Lung (tissue), 12 donors: ENCODE measurements around the gene SLCO2B1. TPM values are rescaled to one million over a fixed set of nuclear protein-coding genes. Genes with fewer than 3 reads are reported as not detected.
A peak's percentile ranks its signal among the peaks of the same experiment; 100 is the strongest.

Experiments used
- ATAC-seq: fragments of 200-7000 bp; cut with Tn5 transposase; one replicate; pipeline ENCODE4 v1.9.1; 2020; ENCODE audit warnings: moderate number of reproducible peaks; ENCODE audit not compliant: insufficient read depth, low FRiP score
- DNase-seq, 3 donors: peaks; one replicate each; pipeline ENCODE4 v3.0.0-alpha.2; 2013 to 2017
- H3K27ac ChIP-seq, 2 donors: one replicate each; pipeline ENCODE4 v1.5.1; 2013; ENCODE audit warnings: mild to moderate bottlenecking in 2 of 2, moderate library complexity in 2 of 2, control low read depth in 1 of 2, inconsistent platforms in 1 of 2, low read depth in 1 of 2, low read length in 1 of 2
- H3K27me3 ChIP-seq, 3 donors: one replicate each; pipeline ENCODE4 v1.5.1; 2013; ENCODE audit warnings: low read length in 2 of 3; ENCODE audit not compliant: control insufficient read depth in 3 of 3, insufficient read depth in 3 of 3
- H3K36me3 ChIP-seq, 4 donors: one replicate each; pipeline ENCODE4 v1.5.1; 2013; ENCODE audit warnings: low read length in 4 of 4, mild to moderate bottlenecking in 1 of 4, moderate library complexity in 1 of 4; ENCODE audit not compliant: control insufficient read depth in 4 of 4, insufficient read depth in 4 of 4
- H3K4me1 ChIP-seq, 5 donors: one replicate each; pipeline ENCODE4 v1.5.1; 2013; ENCODE audit warnings: low read length in 5 of 5, mild to moderate bottlenecking in 2 of 5, moderate library complexity in 1 of 5; ENCODE audit not compliant: control insufficient read depth in 5 of 5, insufficient read depth in 5 of 5
- H3K4me3 ChIP-seq: one replicate; pipeline ENCODE4 v1.5.1; 2013; ENCODE audit warnings: mild to moderate bottlenecking, control low read depth, moderate library complexity
- H3K9ac ChIP-seq, 2 donors: one replicate each; pipeline ENCODE4 v1.5.1; 2013; ENCODE audit warnings: low read length in 2 of 2, control low read depth in 1 of 2; ENCODE audit not compliant: insufficient read depth in 1 of 2
- H3K9me3 ChIP-seq, 4 donors: one replicate each; pipeline ENCODE4 v1.5.1; 2013; ENCODE audit warnings: low read length in 3 of 4, mild to moderate bottlenecking in 1 of 4, moderate library complexity in 1 of 4; ENCODE audit not compliant: control insufficient read depth in 4 of 4, insufficient read depth in 3 of 4
- CTCF ChIP-seq: IDR thresholded peaks from 2 replicates; pipeline ENCODE4 v1.5.1; 2012; ENCODE audit warnings: mild to moderate bottlenecking; ENCODE audit errors: control extremely low read depth, extremely low read depth
- WGBS, 2 donors: extraction: QIAGEN DNeasy Blood & Tissue Kit; methylation state at CpG; one replicate each; pipeline ENCODE4 v1.1.7; 2013; 5-methylcytosine and 5-hydroxymethylcytosine counted together
- polyA plus RNA-seq, 2 donors: library from polyadenylated mRNA; stranded (reverse); fragments of 200-250 nt; gene quantifications; one replicate each; pipeline ENCODE4 v1.2.1, GENCODE V29; 2013
- total RNA-seq, 2 donors: library from RNA; depleted of rRNA in 1 of 2; stranded (reverse); fragments of >200 nt in 1 of 2; gene quantifications; one replicate each; pipeline ENCODE4 v1.2.1, GENCODE V29; 2014 to 2021
- donor health status: control.
- donor health status: control.
- donor health status: Bipolar disorder and iron deficiency.
- donor health status: healthy.
- donor health status: DM: yes; HTN: yes; CAD: no.

SLCO2B1 gene
- total and polyA plus RNA-seq, 4 donors, result 22.2 to 244 (median 55.2) TPM

GRCh38 chr11:75152651-75153427, 1.9 kb downstream of the SLCO2B1 start:
- peak overlapping the region; percentile 59 for H3K4me3 ChIP-seq
- no peak overlapping the region for H3K9ac ChIP-seq
- no peaks in the 10 kb centered on the region for H3K36me3 ChIP-seq
- no peaks in the 10 kb centered on the region for H3K27me3 ChIP-seq
- 64 to 83% methylated on average over 5 of the region's 5 CpGs for WGBS, 2 donors
- no peak for ATAC-seq
- peak overlapping the region; percentile 34 to 55 for H3K27ac ChIP-seq
- no peak for TF ChIP-seq CTCF
- DNase-seq, result peak in 1 of 3 donors; percentile 11
- H3K9me3 ChIP-seq, result no peaks in the 10 kb centered on the region
- H3K4me1 ChIP-seq, result peaks cover 0 to 12% (median 3%) of the 10 kb centered on the region in 5 donors

GRCh38 chr11:75154646-75155569, 4.0 kb downstream of the SLCO2B1 start:
- Histone ChIP-seq H3K9me3 (no peaks in the 10 kb centered on the region), H3K4me1 (peaks cover 0 to 22% (median 3%) of the 10 kb centered on the region in 5 donors), H3K9ac (no peak overlapping the region), H3K36me3 (peaks cover 0 to 4% (median 0%) of the 10 kb centered on the region in 4 donors), H3K27ac (peak overlapping the region; percentile 43 to 56), H3K4me3 (peak overlapping the region; percentile 16), H3K27me3 (no peaks in the 10 kb centered on the region)
- WGBS, 2 donors, result 75% methylated on average over 9 of the region's 9 CpGs
- TF ChIP-seq CTCF, result no peak
- ATAC-seq (no peak), DNase-seq (peak; percentile 36 to 61 (median 50))

GRCh38 chr11:75155570-75156422, 4.9 kb downstream of the SLCO2B1 start:
- H3K36me3 ChIP-seq, result peaks cover 0 to 4% (median 0%) of the 10 kb centered on the region in 4 donors
- no peak overlapping the region for H3K4me3 ChIP-seq
- TF ChIP-seq CTCF, result no peak
- H3K4me1 ChIP-seq, result peaks cover 0 to 27% (median 3%) of the 10 kb centered on the region in 5 donors
- WGBS, 2 donors, result 79 to 90% methylated on average over 13 of the region's 13 CpGs
- H3K27ac ChIP-seq, result peak overlapping the region in 1 of 2 donors; percentile 40
- no peak for ATAC-seq
- no peak overlapping the region for H3K9ac ChIP-seq
- no peak for DNase-seq
- H3K9me3 ChIP-seq, result peaks cover 0 to 5% (median 0%) of the 10 kb centered on the region in 4 donors
- no peaks in the 10 kb centered on the region for H3K27me3 ChIP-seq
